ENCODE measurements around the gene LILRB5.
"Not testable (repeated sequence)": the region's sequence is repeated elsewhere in the genome, so short reads cannot be mapped to it uniquely, and the experiment has no call there.

DNA sequence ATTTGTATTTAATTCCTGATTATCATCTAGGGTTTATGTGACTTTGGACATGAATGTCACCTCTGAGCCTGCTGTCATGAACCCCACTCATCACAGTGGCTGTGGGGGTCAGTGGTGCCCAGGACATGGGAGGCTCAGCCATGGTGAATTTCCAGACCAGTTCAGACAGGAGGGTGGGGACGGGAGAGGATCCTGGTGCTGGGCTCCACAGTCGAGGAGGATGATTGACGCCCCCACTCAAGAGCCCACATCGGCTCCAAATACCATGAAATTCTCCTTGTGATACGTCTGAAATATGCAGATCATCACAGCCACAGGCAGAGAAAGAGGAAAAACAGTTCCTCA lies 33.2 kb downstream of the LILRB5 start:
- TF ChIP-seq POLR2A, CTCF (IDR thresholded peaks at IDR 0.05): not testable (repeated sequence)
